Neutrophil (primary cell): ENCODE data around the gene WARS2.

ENCODE experiments used
- H3K27ac ChIP-seq: fragments of 200-600 bp; sonication (generic); 2 replicates; pipeline ENCODE4 v1.5.1; 2016; ENCODE audit warnings: mild to moderate bottlenecking, moderate library complexity
- H3K27me3 ChIP-seq: fragments of 200-600 bp; sonication (generic); 2 replicates; pipeline ENCODE4 v1.6.0; 2016; ENCODE audit warnings: mild to moderate bottlenecking
- H3K36me3 ChIP-seq: fragments of 200-600 bp; sonication (generic); 2 replicates; pipeline ENCODE4 v1.5.1; 2017
- H3K4me1 ChIP-seq, 2 experiments: fragments of 200-600 bp in 1 of 2; sonication (generic) in 1 of 2; 1 replicate in 1 of 2; 2 replicates in 1 of 2; pipeline versions ENCODE4 v1.5.1 to v1.6.1; 2013 to 2016; ENCODE audit warnings: low read depth in 1 of 2, low read length in 1 of 2, mild to moderate bottlenecking in 1 of 2, moderate library complexity in 1 of 2; ENCODE audit not compliant: control insufficient read depth in 1 of 2, insufficient read depth in 1 of 2
- H3K4me3 ChIP-seq, 2 experiments: fragments of 200-600 bp in 1 of 2; sonication (generic) in 1 of 2; 1 replicate in 1 of 2; 2 replicates in 1 of 2; pipeline ENCODE4 v1.5.1; 2013 to 2016; ENCODE audit warnings: low read depth in 1 of 2, low read length in 1 of 2, mild to moderate bottlenecking in 1 of 2, moderate library complexity in 1 of 2
- H3K9me3 ChIP-seq: fragments of 200-600 bp; sonication (generic); 2 replicates; pipeline ENCODE4 v1.5.1; 2016
- TF ChIP-seq, protein P1 (sequence below): fragments of 200-600 bp; sonication (generic); IDR thresholded peaks from 2 replicates; pipeline ENCODE4 v1.5.1; 2016; ENCODE audit warnings: antibody characterized with exemption

WARS2 gene

GRCh38 chr1:119010201-119010600 lies 130.3 kb downstream of the WARS2 start:
- Histone ChIP-seq H3K36me3 (no peaks in the 10 kb centered on the region), H3K27ac (no peak overlapping the region), H3K27me3 (peaks cover 81% of the 10 kb centered on the region), H3K9me3 (no peaks in the 10 kb centered on the region), H3K4me3 (no peak overlapping the region), H3K4me1 (no peaks in the 10 kb centered on the region)
- TF ChIP-seq, protein P1, sequence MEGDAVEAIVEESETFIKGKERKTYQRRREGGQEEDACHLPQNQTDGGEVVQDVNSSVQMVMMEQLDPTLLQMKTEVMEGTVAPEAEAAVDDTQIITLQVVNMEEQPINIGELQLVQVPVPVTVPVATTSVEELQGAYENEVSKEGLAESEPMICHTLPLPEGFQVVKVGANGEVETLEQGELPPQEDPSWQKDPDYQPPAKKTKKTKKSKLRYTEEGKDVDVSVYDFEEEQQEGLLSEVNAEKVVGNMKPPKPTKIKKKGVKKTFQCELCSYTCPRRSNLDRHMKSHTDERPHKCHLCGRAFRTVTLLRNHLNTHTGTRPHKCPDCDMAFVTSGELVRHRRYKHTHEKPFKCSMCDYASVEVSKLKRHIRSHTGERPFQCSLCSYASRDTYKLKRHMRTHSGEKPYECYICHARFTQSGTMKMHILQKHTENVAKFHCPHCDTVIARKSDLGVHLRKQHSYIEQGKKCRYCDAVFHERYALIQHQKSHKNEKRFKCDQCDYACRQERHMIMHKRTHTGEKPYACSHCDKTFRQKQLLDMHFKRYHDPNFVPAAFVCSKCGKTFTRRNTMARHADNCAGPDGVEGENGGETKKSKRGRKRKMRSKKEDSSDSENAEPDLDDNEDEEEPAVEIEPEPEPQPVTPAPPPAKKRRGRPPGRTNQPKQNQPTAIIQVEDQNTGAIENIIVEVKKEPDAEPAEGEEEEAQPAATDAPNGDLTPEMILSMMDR: no peak

- Histone ChIP-seq H3K36me3 (no peaks in the 10 kb centered on the region), H3K4me3 (no peak overlapping the region), H3K27ac (no peak overlapping the region), H3K4me1 (no peaks in the 10 kb centered on the region), H3K27me3 (peaks cover 91% of the 10 kb centered on the region), H3K9me3 (no peaks in the 10 kb centered on the region)
- TF ChIP-seq, protein P1: no peak
Observed at GRCh38 chr1:119009312-119009655, 131.2 kb downstream of the WARS2 start.

GRCh38 chr1:119008483-119009311 lies 131.8 kb downstream of the WARS2 start:
- no peaks in the 10 kb centered on the region for H3K4me1 ChIP-seq
- peaks cover 95% of the 10 kb centered on the region for H3K27me3 ChIP-seq
- H3K27ac ChIP-seq: no peak overlapping the region
- no peaks in the 10 kb centered on the region for H3K9me3 ChIP-seq
- TF ChIP-seq, protein P1: no peak
- no peaks in the 10 kb centered on the region for H3K36me3 ChIP-seq
- no peak overlapping the region for H3K4me3 ChIP-seq

DNA sequence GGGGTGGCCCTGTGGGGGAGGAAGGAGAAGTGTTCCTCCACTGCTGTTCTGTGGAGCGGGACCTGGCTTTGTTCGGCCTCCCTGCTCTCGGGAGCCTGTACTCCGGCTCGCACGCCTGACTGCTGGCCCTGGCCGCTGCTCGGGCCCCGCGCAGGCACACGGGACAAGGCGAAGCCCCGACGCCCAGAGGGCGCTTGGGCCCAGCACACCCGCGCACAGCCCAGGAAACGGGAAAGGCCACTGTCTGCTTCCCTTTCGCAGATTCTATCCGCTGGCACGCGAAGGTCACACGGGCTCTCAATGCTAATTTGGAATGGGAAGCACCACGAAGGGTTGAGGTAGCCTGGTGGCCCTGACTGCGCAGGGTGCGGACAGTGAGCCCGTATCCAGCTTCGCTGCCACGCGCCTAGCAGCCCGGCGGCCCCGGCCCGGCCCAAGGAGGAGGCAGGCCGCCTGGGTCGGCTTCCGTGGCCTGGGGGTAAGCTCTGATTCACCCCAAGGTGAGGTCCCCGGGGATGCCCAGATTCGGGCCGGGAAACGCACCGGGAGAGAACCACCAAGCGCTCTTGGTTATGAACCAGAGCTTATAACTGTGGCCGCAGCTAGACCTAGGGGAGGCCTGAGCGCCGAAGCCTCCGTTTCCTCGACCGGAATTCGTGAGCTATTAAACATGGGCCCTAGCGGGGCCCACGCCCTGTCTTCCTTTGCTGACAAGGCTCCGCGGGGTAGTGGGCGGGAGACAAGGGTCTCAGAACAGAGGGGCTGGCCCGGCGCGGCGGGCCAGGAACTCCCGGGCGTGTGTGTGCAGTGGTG lies 132.6 kb downstream of the WARS2 start:
- TF ChIP-seq, protein P1: no peak
- Histone ChIP-seq H3K4me3 (no peak overlapping the region), H3K9me3 (no peaks in the 10 kb centered on the region), H3K27me3 (peaks cover 98% of the 10 kb centered on the region), H3K36me3 (no peaks in the 10 kb centered on the region), H3K27ac (no peak overlapping the region), H3K4me1 (no peaks in the 10 kb centered on the region)

DNA sequence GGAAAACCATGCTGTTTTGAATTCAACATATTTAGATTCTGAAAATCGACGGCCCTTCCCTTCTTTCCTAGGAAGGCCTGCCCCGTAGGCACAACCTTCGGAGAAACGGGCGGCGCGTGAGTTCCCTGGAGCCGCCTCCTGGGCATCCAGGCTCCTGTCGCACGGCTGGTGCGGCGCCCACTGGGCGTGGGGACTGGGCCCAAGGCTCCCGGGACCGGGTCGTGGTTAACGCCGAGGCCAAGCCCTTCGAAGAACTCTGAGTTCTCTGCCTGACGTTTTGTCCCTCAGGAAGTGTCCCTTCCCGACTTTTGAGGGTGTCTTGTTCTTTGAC lies 133.1 kb downstream of the WARS2 start:
- Histone ChIP-seq H3K4me1 (no peaks in the 10 kb centered on the region), H3K36me3 (no peaks in the 10 kb centered on the region), H3K27ac (no peak overlapping the region), H3K9me3 (no peaks in the 10 kb centered on the region), H3K27me3 (peaks cover 100% of the 10 kb centered on the region), H3K4me3 (no peak overlapping the region)
- TF ChIP-seq, protein P1: no peak
